PC-3 (cell line): ENCODE results near the gene SLTM. TPM values are rescaled to one million over a fixed set of nuclear protein-coding genes. Genes with fewer than 3 reads are reported as not detected.
"Not testable (repeated sequence)": the region's sequence is repeated elsewhere in the genome, so short reads cannot be mapped to it uniquely, and the experiment has no call there.

Source experiments
- ATAC-seq: fragments of 200-7000 bp; cut with Tn5 transposase; 2 replicates; pipeline ENCODE4 v1.9.1; 2020; ENCODE audit warnings: mild to moderate bottlenecking, moderate library complexity
- BruUV-seq: library from RNA; stranded (reverse); fragments of 400-500 nt; replicated peaks from 2 replicates; lab custom pipeline; 2021; lab: Mats Ljungman, UMichigan
- CTCF ChIA-PET: fragments of 300-600 bp; sonication (Branson Sonifier 250); formaldehyde crosslinking; loops from one replicate; lab custom pipeline; 2022; ENCODE audit warnings: antibody characterized with exemption; lab: Charles Lee
- POLR2A ChIA-PET: fragments of 300-600 bp; sonication (Branson Sonifier 250); formaldehyde crosslinking; loops from one replicate; lab custom pipeline; 2022; ENCODE audit warnings: antibody characterized with exemption; ENCODE audit not compliant: unreplicated experiment; lab: Charles Lee
- DNase-seq: peaks from one replicate; pipeline ENCODE4 v3.0.0-alpha.2; 2015
- H2AFZ ChIP-seq: fragments of 300-600 bp; sonication (generic); 2 replicates; pipeline ENCODE4 v1.6.0; 2016; ENCODE audit warnings: antibody characterized with exemption, low read length
- H3F3A ChIP-seq: fragments of 300-600 bp; sonication (generic); one replicate; pipeline ENCODE4 v1.6.0; 2017; ENCODE audit warnings: antibody characterized with exemption, low read length, control low read depth, mild to moderate bottlenecking; ENCODE audit not compliant: unreplicated experiment
- H3K27ac ChIP-seq: fragments of 300-600 bp; sonication (generic); 2 replicates; pipeline ENCODE4 v1.5.1; 2016; ENCODE audit warnings: mild to moderate bottlenecking, low read length
- H3K27me3 ChIP-seq: fragments of 300-600 bp; sonication (generic); 2 replicates; pipeline ENCODE4 v1.6.1; 2016; ENCODE audit warnings: low read length, mixed read lengths
- H3K36me3 ChIP-seq: fragments of 300-600 bp; sonication (generic); 2 replicates; pipeline ENCODE4 v1.6.1; 2016; ENCODE audit warnings: low read depth, mixed run types, low read length, mixed read lengths
- H3K4me1 ChIP-seq: fragments of 300-600 bp; sonication (generic); 2 replicates; pipeline ENCODE4 v1.5.1; 2016; ENCODE audit warnings: low read length; ENCODE audit not compliant: insufficient read depth
- H3K4me2 ChIP-seq: fragments of 300-600 bp; sonication (generic); 2 replicates; pipeline ENCODE4 v1.6.0; 2016; ENCODE audit warnings: low read length
- H3K4me3 ChIP-seq: fragments of 300-600 bp; sonication (generic); 2 replicates; pipeline ENCODE4 v1.5.1; 2016; ENCODE audit warnings: mild to moderate bottlenecking, low read length, mixed read lengths
- H3K79me2 ChIP-seq: fragments of 300-600 bp; sonication (generic); 2 replicates; pipeline ENCODE4 v1.6.1; 2017; ENCODE audit warnings: low read length, mixed read lengths
- H3K9ac ChIP-seq: fragments of 300-600 bp; sonication (generic); 2 replicates; pipeline ENCODE4 v1.6.0; 2016; ENCODE audit warnings: mild to moderate bottlenecking, low read length
- H3K9me2 ChIP-seq: fragments of 300-600 bp; sonication (generic); replicated peaks from 2 replicates; pipeline ENCODE4 v1.6.1; 2016; ENCODE audit warnings: mixed run types, low read length, mixed read lengths
- H3K9me3 ChIP-seq: fragments of 300-600 bp; sonication (generic); 2 replicates; pipeline ENCODE4 v1.6.1; 2016; ENCODE audit warnings: low read length, mixed read lengths
- H4K20me1 ChIP-seq: fragments of 300-600 bp; sonication (generic); 2 replicates; pipeline ENCODE4 v1.6.1; 2016; ENCODE audit warnings: low read length, mixed read lengths
- EZH2 ChIP-seq: fragments of 300-600 bp; sonication (generic); IDR thresholded peaks from one replicate; pipeline ENCODE4 v1.6.1; 2017; ENCODE audit warnings: antibody characterized with exemption, mild to moderate bottlenecking, low read length; ENCODE audit not compliant: unreplicated experiment
- EZH2phosphoT487 ChIP-seq: fragments of 300-600 bp; sonication (generic); IDR thresholded peaks from 2 replicates; pipeline ENCODE4 v1.6.1; 2018; ENCODE audit warnings: mild to moderate bottlenecking, antibody characterized with exemption, low read length, borderline replicate concordance
- intact Hi-C: fragments of 100-400 bp; cut with micrococcal nuclease; formaldehyde crosslinking; loops from 2 replicates; pipeline ENCODE4 v1.9.0; 2023
- total RNA-seq: library from RNA; depleted of rRNA; stranded (reverse); fragments of >200 nt; gene quantifications from 2 replicates; pipeline ENCODE4 v1.2.3, GENCODE V29; 2014
- TF ChIP-seq, protein P1 (sequence below): fragments of 300-600 bp; sonication (generic); conservative IDR thresholded peaks from 2 replicates; pipeline ENCODE4 v1.5.1; 2017; ENCODE audit warnings: antibody characterized with exemption, low read depth, mild to moderate bottlenecking, low read length

The SLTM gene
- total RNA-seq, 1 experiment from 2014 or later = 103 TPM

DNA sequence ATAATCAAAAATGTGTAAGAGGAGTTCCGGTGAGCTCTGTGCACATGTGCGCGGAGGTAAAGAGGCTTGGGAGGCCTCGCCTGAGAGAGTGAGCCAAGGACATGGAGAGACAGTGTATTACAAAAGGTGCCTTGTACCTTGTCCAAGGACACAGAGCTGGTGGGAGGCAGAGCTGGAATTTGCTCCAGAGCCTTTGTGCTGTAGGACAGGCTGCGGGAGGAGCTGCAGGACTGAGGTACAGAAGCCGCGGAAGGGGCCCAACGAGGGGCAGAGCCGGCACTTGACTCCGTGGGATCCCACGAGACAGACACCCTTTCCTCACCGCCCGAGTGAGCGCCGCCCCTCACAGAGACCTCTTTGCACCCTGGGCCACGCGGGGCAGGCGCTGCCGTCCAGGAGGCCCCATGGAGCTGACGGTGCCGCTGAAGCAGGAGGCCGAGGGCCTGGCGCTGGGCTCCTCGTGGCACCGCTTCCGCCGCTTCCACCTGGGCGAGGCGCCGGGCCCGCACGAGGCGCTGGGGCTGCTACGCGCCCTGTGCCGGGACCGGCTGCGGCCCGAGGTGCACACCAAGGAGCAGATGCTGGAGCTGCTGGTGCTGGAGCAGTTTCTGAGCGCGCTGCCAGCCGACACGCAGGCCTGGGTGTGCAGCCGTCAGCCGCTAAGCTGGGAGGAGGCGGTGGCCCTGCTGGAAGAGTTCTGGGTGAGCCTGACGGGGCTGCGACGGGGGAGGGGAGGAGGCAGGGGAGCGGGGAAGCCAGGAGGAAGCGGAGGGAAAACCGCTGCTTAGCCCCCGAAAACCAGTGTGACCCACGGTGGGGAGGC, 68.7 kb downstream of the SLTM start:
- no peak overlapping the region for H2AFZ ChIP-seq
- H3K4me2 ChIP-seq = no peak overlapping the region
- no peak overlapping the region for H3K9ac ChIP-seq
- H3K79me2 ChIP-seq = no peaks in the 10 kb centered on the region
- no peaks in the 10 kb centered on the region for H3F3A ChIP-seq
- no peaks in the 10 kb centered on the region for H3K36me3 ChIP-seq
- POLR2A ChIA-PET = no interaction called here
- H3K9me2 ChIP-seq = no peaks in the 10 kb centered on the region
- no peak overlapping the region for H3K27ac ChIP-seq
- H3K27me3 ChIP-seq = no peaks in the 10 kb centered on the region
- H3K9me3 ChIP-seq = no peaks in the 10 kb centered on the region
- no peak overlapping the region for H3K4me3 ChIP-seq
- BruUV-seq = no TSS peak
- DNase-seq (no peak), ATAC-seq (no peak)
- H3K4me1 ChIP-seq = no peaks in the 10 kb centered on the region
- no peaks in the 10 kb centered on the region for H4K20me1 ChIP-seq
- TF ChIP-seq EZH2phosphoT487 (no peak), EZH2 (no peak)
- TF ChIP-seq, protein P1, sequence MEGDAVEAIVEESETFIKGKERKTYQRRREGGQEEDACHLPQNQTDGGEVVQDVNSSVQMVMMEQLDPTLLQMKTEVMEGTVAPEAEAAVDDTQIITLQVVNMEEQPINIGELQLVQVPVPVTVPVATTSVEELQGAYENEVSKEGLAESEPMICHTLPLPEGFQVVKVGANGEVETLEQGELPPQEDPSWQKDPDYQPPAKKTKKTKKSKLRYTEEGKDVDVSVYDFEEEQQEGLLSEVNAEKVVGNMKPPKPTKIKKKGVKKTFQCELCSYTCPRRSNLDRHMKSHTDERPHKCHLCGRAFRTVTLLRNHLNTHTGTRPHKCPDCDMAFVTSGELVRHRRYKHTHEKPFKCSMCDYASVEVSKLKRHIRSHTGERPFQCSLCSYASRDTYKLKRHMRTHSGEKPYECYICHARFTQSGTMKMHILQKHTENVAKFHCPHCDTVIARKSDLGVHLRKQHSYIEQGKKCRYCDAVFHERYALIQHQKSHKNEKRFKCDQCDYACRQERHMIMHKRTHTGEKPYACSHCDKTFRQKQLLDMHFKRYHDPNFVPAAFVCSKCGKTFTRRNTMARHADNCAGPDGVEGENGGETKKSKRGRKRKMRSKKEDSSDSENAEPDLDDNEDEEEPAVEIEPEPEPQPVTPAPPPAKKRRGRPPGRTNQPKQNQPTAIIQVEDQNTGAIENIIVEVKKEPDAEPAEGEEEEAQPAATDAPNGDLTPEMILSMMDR = no peak
- CTCF ChIA-PET = no interaction called here
- intact Hi-C loops = no loop called here

DNA sequence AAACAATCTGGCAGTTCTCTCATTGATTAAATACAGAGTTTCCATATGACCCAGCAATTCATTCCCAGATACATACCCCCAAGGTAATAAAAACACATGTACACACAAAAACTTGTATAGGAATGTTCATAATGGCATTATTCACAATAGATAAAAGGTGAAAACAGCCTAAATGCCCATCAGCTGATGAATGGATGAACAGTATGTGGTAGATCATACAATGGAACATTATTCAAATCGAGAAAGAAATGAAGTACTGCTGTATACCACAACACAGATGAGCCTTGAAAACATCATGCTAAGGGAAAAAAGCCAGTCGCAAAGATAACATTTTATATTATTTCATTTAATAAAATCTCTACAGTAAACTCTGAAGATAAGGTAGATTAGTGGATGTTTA, 71.2 kb downstream of the SLTM start:
- Histone ChIP-seq H3F3A (no peaks in the 10 kb centered on the region), H3K4me2 (no peak overlapping the region), H3K9me2 (no peaks in the 10 kb centered on the region), H2AFZ (no peak overlapping the region), H3K36me3 (no peaks in the 10 kb centered on the region), H3K9ac (no peak overlapping the region), H3K4me3 (no peak overlapping the region), H3K27ac (no peak overlapping the region), H4K20me1 (no peaks in the 10 kb centered on the region), H3K27me3 (no peaks in the 10 kb centered on the region), H3K9me3 (no peaks in the 10 kb centered on the region), H3K4me1 (no peaks in the 10 kb centered on the region), H3K79me2 (no peaks in the 10 kb centered on the region)
- POLR2A ChIA-PET = no interaction called here
- TF ChIP-seq EZH2 (no peak), EZH2phosphoT487 (no peak)
- TF ChIP-seq, protein P1 = no peak
- CTCF ChIA-PET = no interaction called here
- ATAC-seq (no peak), DNase-seq (no peak)
- BruUV-seq = no TSS peak
- intact Hi-C loops = no loop called here

GRCh38 chr15:58856621-58857020, 76.9 kb downstream of the SLTM start:
- H3K4me3 ChIP-seq, BruUV-seq, H3K4me1 ChIP-seq, H3K79me2 ChIP-seq, H3K27me3 ChIP-seq, H3K9me3 ChIP-seq, CTCF ChIA-PET, POLR2A ChIA-PET, intact Hi-C loops, H3K4me2 ChIP-seq, DNase-seq, H3F3A ChIP-seq, H3K27ac ChIP-seq, H3K36me3 ChIP-seq, H3K9ac ChIP-seq, H4K20me1 ChIP-seq, ATAC-seq, H2AFZ ChIP-seq, H3K9me2 ChIP-seq: not testable (repeated sequence)
